ENCODE data around the gene ANKRD11.
"Not testable (repeated sequence)": the region's sequence is repeated elsewhere in the genome, so short reads cannot be mapped to it uniquely, and the experiment has no call there.

Gene ANKRD11

DNA sequence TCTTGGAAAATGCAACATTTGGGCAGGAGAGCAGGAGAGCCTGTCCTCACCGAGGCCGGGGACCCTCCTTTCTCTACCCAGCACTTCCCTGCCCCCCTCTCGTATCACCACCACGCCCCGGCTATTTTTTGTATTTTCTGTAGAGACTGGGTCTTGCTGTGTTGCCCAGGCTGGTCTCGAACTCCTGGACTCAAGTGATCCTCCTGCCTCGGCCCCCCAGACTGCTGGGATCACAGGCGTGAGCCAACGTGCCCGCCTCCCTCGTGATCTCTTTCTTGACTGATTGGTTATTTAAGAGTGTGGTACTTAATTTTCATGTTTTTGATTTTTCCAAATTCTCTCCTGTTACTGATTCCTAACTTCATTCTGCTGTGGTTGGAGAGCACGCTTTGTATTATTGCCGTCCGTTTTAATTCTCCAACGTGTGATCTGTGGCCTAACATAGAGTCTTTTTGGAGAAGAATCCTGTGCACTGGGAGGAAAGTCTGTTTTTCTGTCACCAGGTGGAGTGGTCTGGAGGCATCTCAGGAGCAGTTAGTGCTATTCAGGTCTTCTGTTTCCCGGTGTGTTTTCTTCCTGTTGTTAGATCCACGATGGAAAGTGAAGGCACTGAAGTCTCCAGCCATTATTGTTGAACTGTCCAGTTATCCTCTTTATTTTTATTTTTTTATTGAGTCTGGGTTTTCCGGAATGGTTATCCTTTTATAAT is 232.4 kb downstream of the ANKRD11 start:
- H3K9me3 ChIP-seq (replicated peaks; ENCODE audit: low read length) = peaks cover 2% of the 10 kb centered on the region
- no peaks in the 10 kb centered on the region for H3K36me3 ChIP-seq (ENCODE audit: insufficient read depth, low read length)
- H3K27me3 ChIP-seq (ENCODE audit: control insufficient read depth, insufficient read depth, low read length) = no peaks in the 10 kb centered on the region
- H3K4me2 ChIP-seq (ENCODE audit: low read length) = peak overlapping the region; percentile 89
- H3K4me1 ChIP-seq (ENCODE audit: control insufficient read depth, insufficient read depth, low read length) = peaks cover 12% of the 10 kb centered on the region
- H3K9ac ChIP-seq (ENCODE audit: low read depth, low read length) = peak overlapping the region; percentile 45
- peak overlapping the region; percentile 66 for H3K4me3 ChIP-seq (ENCODE audit: low read length)

DNA sequence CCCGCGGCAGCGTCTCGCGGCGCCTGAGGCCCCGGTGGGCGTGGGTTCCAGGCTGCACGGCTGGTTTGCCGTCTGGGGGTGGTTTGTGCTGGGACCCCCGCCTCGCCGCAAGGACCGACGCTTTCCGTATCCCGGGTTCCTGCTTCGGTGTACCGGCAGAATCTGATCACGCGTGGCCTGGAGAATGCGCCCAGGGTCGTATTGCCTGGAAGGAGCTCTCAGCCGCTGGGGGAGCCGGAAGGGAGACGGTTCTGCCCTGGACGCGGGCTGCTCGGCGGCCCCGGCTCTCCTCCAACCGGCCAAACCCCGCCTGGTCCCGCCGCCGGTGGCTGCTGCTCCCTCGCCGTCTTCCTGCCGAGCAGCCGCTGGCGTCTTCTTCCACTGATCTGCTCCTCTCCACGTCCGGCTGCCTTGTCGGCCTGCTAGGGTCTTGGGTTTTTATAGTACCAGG is 233.1 kb downstream of the ANKRD11 start:
- Histone ChIP-seq H3K9me3 (replicated peaks; ENCODE audit: low read length) (peaks cover 2% of the 10 kb centered on the region), H3K4me3 (ENCODE audit: low read length) (peak overlapping the region; percentile 66), H3K9ac (ENCODE audit: low read depth, low read length) (peak overlapping the region; percentile 45), H3K27me3 (ENCODE audit: control insufficient read depth, insufficient read depth, low read length) (no peaks in the 10 kb centered on the region), H3K4me2 (ENCODE audit: low read length) (peak overlapping the region; percentile 89), H3K36me3 (ENCODE audit: insufficient read depth, low read length) (no peaks in the 10 kb centered on the region), H3K4me1 (ENCODE audit: control insufficient read depth, insufficient read depth, low read length) (peaks cover 12% of the 10 kb centered on the region)

DNA sequence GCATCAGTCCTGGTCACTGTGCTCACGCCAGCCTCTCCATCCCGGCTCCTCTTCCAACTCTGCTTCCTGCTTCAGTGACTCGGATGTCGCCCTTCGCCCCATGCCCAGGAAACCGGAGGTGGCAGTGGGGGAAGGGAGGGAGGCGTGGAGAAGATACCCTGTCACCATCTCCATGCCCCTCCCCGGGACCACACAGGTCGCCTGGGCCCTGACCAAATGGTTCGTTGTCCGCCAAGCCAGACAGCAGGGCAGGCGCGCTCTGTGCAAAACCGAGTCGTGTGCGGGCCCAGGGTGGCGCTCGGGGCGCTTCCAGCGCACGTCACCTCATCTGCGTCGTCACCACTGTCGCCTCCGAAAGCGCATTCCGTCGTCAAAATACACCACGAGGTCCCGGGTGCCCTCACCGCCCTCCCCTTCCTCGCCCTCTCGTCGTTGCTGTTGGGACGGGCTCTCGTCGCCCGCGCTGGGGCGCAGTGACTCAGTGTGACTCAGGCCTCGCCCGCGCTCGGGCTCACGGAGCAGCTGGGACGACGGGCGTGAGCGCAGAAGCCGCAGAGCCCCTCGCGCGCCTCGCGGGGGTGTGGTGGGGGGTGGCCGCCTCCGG is 233.6 kb downstream of the ANKRD11 start:
- peak overlapping the region; percentile 89 for H3K4me2 ChIP-seq (ENCODE audit: low read length)
- peaks cover 12% of the 10 kb centered on the region for H3K4me1 ChIP-seq (ENCODE audit: control insufficient read depth, insufficient read depth, low read length)
- no peaks in the 10 kb centered on the region for H3K36me3 ChIP-seq (ENCODE audit: insufficient read depth, low read length)
- peak overlapping the region; percentile 66 for H3K4me3 ChIP-seq (ENCODE audit: low read length)
- H3K9me3 ChIP-seq (replicated peaks; ENCODE audit: low read length) = peaks cover 2% of the 10 kb centered on the region
- H3K27me3 ChIP-seq (ENCODE audit: control insufficient read depth, insufficient read depth, low read length) = no peaks in the 10 kb centered on the region
- H3K9ac ChIP-seq (ENCODE audit: low read depth, low read length) = peak overlapping the region; percentile 45

DNA sequence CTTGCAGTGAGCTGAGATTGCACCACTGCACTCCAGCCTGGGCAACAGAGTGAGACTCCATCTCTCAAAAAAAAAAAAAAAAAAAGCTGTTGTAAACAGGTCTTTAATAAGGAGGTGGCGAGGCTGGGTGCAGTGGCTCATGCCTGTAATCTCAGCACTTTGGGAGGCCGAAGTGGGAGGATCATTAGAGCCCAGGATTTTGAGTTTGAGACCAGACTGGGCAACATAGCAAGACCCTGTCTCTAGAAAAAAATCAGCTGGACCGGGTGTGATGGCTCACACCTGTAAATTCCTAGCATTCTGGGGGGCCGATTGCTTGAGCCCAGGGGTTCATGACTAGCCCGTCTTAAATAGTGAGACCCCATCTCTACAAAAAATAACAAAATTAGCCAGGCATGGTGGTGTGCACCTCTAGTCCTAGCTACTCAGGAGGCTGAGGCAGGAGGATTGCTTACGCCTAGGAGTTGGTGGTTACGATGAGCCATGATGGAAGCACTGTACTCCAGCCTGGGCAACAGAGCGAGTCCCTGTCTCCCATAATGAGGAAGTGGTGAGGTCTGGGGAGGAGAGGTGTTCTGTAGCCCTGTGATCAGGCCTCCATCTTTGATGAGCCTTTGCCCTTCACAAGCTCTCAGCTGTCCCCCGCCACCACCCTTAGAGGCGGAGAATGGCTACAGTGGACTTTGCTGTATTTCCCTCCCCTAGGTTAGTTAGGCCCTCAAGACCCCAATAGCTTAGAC is 236.6 kb downstream of the ANKRD11 start:
- H3K4me3 ChIP-seq (ENCODE audit: low read length) = no peak overlapping the region
- peaks cover 2% of the 10 kb centered on the region for H3K9me3 ChIP-seq (replicated peaks; ENCODE audit: low read length)
- no peaks in the 10 kb centered on the region for H3K36me3 ChIP-seq (ENCODE audit: insufficient read depth, low read length)
- no peaks in the 10 kb centered on the region for H3K27me3 ChIP-seq (ENCODE audit: control insufficient read depth, insufficient read depth, low read length)
- no peak overlapping the region for H3K4me2 ChIP-seq (ENCODE audit: low read length)
- no peak overlapping the region for H3K9ac ChIP-seq (ENCODE audit: low read depth, low read length)
- H3K4me1 ChIP-seq (ENCODE audit: control insufficient read depth, insufficient read depth, low read length) = peaks cover 12% of the 10 kb centered on the region

DNA sequence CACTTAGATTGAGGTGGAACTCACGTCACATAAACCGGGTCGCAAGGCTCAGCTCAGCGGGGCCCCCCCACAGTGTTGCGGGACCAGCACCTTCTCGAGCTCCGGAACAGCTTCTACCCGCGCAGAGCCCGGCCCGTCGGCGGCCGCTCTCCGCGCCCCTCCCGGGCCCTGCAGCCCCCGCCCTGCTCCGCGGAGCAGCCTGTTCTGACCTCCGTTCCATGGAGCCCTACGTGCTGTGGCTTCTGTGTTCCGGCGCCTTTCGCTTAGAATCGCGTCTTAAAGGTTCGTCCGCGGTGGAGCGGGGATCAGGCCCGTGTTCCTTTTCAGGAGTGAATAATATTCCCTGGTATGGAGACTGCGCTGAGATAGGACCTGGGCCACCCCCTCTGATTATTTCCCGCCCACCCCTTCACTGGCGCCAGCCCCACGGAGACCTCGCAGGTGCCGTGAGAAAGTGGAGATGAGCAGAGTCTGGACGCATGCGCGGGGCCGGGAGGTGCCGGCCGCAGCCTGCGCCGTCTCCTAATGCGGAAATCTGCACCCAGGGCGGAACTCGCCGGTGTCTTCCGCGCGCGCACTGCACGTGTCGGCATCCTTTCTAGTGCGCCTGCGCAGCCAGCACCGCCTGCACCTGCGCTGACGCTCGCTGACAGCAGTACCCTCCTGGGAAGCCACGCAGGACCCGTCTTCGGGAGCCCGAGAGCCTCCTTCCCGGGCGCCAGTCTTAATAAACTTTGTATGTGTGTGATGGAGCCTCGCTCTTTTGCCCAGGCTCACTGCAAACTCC is 242.0 kb downstream of the ANKRD11 start:
- Histone ChIP-seq H3K9me3 (replicated peaks; ENCODE audit: low read length) (no peaks in the 10 kb centered on the region), H3K9ac (ENCODE audit: low read depth, low read length) (peak overlapping the region; percentile 38), H3K4me2 (ENCODE audit: low read length) (peak overlapping the region; percentile 84), H3K36me3 (ENCODE audit: insufficient read depth, low read length) (no peaks in the 10 kb centered on the region), H3K4me3 (ENCODE audit: low read length) (peak overlapping the region; percentile 72), H3K4me1 (ENCODE audit: control insufficient read depth, insufficient read depth, low read length) (peaks cover 5% of the 10 kb centered on the region), H3K27me3 (ENCODE audit: control insufficient read depth, insufficient read depth, low read length) (no peaks in the 10 kb centered on the region)

DNA sequence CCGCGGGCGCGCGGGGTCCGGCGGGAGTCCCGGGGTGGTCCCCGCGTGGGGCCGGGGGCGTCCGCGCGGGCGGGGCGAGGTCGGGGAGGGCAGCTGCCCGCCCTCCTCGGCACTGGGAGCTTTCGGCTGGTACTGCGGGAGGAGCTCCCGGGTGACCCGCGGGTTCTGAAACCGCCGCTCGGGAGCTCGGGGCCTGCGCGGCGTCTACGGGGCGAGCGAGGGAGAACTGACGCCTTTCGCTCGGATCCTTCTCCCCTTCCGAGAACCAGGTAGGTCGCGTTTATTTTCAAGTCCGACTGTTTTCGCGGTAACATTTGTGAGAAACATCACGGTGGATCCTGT is 242.7 kb downstream of the ANKRD11 start:
- H3K27me3 ChIP-seq (ENCODE audit: control insufficient read depth, insufficient read depth, low read length); H3K36me3 ChIP-seq (ENCODE audit: insufficient read depth, low read length); H3K4me1 ChIP-seq (ENCODE audit: control insufficient read depth, insufficient read depth, low read length); H3K9me3 ChIP-seq (replicated peaks; ENCODE audit: low read length): not testable (repeated sequence)
- Histone ChIP-seq H3K9ac (ENCODE audit: low read depth, low read length) (peak overlapping the region; percentile 38), H3K4me2 (ENCODE audit: low read length) (peak overlapping the region; percentile 84), H3K4me3 (ENCODE audit: low read length) (peak overlapping the region; percentile 72)

DNA sequence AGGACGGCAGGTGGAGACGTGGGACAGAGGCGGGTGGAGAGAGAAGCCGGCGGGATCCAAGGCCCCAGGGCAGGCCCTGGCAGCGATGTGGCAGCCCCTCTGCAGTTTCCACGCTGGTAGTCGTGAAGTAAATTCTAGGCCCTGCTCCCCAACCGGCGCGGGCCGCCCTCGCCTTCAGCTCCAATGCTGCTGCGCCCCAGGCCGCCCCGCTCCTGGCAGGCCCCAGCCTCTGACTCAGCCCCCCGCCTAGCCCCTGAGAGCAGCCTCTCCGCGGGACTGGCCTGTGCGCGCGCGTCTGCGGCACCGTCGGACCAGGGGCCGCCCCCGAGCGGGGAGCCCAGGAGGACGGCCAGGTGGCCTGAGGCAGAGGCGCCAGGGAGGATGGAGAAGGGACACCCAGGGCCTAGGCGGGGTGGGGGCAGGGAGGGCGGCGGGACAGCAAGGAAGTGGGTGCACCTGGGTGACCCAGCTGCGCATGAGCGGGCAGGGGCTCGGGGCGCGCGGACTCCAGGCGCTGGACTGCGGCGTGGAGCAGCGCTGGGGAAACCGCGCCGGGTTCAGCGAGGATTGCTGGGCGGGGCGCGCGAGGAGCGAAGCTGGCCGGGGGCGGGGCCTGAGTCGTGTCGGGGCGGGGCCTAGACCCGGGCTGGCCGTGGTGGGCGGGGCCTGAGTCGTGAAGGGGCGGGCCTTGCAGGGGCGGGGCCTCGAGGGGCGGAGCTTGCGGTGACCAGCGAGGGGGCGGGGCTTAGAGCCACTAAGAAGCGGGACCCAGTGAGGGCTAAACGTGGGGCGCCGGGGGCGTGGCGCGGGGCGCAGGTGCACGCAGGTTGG is 243.2 kb downstream of the ANKRD11 start:
- H3K9me3 ChIP-seq (replicated peaks; ENCODE audit: low read length) = no peaks in the 10 kb centered on the region
- no peaks in the 10 kb centered on the region for H3K27me3 ChIP-seq (ENCODE audit: control insufficient read depth, insufficient read depth, low read length)
- H3K4me3 ChIP-seq (ENCODE audit: low read length) = peak overlapping the region; percentile 72
- H3K36me3 ChIP-seq (ENCODE audit: insufficient read depth, low read length) = no peaks in the 10 kb centered on the region
- H3K4me1 ChIP-seq (ENCODE audit: control insufficient read depth, insufficient read depth, low read length) = peaks cover 5% of the 10 kb centered on the region
- H3K4me2 ChIP-seq (ENCODE audit: low read length) = peak overlapping the region; percentile 84
- peak overlapping the region; percentile 60 for H3K9ac ChIP-seq (ENCODE audit: low read depth, low read length)

DNA sequence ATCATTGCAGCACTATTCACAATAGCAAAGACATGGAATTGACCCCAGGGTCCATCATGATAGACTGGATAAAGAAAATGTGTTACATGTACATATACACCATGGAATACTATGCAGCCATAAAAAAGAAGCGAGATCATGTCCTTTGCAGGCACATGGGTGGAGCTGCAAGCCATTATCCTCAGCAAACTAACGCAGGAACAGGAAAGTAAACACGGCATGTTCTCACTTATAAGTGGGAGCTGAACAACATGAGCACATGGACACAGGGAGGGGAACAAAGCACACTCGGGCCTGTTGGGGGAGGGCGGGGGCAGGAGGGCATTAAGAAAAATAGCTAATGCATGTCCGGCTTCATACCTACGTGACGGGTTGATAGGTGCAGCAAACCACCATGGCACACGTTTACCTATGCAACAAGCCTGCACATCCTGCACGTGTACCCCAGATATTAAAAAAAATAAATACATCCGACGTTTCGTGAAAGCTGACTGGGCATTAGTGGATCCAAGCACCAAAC is 243.9 kb downstream of the ANKRD11 start:
- H3K4me2 ChIP-seq (ENCODE audit: low read length) = peak overlapping the region; percentile 83
- H3K4me3 ChIP-seq (ENCODE audit: low read length) = peak overlapping the region; percentile 63
- peak overlapping the region; percentile 60 for H3K9ac ChIP-seq (ENCODE audit: low read depth, low read length)
- H3K36me3 ChIP-seq (ENCODE audit: insufficient read depth, low read length) = no peaks in the 10 kb centered on the region
- no peaks in the 10 kb centered on the region for H3K27me3 ChIP-seq (ENCODE audit: control insufficient read depth, insufficient read depth, low read length)
- H3K4me1 ChIP-seq (ENCODE audit: control insufficient read depth, insufficient read depth, low read length) = peaks cover 5% of the 10 kb centered on the region
- H3K9me3 ChIP-seq (replicated peaks; ENCODE audit: low read length) = no peaks in the 10 kb centered on the region

DNA sequence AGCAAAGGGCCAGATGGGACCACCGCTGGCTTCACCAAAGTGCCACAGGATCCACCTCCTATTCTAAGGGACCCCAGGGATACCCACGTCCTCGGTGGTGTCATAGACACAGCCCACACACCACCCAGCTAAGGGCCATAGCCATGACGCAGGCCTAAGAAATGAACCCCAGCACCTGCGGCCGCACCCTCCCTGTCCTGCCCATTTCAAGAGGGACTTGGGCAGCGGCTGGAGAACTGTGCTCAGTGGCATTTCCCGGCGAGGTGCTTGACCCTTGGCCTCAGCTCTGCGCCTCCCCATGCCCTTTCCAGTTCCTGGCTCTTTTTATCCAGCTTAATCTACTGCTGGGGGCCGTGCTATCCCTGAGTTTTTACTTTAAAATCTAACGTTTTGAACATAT is 245.6 kb downstream of the ANKRD11 start:
- Histone ChIP-seq H3K4me3 (ENCODE audit: low read length) (no peak overlapping the region), H3K4me2 (ENCODE audit: low read length) (no peak overlapping the region), H3K9me3 (replicated peaks; ENCODE audit: low read length) (no peaks in the 10 kb centered on the region), H3K4me1 (ENCODE audit: control insufficient read depth, insufficient read depth, low read length) (peaks cover 7% of the 10 kb centered on the region), H3K9ac (ENCODE audit: low read depth, low read length) (no peak overlapping the region), H3K36me3 (ENCODE audit: insufficient read depth, low read length) (no peaks in the 10 kb centered on the region), H3K27me3 (ENCODE audit: control insufficient read depth, insufficient read depth, low read length) (no peaks in the 10 kb centered on the region)

DNA sequence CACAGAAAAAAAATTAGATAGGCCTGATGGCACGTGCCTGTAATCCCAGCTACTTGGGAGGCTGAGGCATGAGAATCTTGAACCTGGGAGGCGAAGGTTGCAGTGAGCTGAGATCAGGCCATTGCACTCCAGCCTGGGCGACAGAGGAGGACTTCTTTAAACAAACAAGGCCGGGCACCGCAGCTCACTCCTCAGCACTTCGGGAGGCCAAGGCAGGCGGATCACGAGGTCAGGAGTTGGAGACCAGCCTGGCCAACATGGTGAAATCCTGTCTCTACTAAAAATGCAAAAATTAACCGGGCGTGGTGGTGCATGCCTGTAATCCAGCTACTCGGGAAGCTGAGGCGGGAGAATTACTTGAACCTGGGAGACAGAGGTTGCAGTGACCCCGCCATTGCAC is 246.1 kb downstream of the ANKRD11 start:
- H3K9me3 ChIP-seq (replicated peaks; ENCODE audit: low read length); H3K9ac ChIP-seq (ENCODE audit: low read depth, low read length); H3K4me3 ChIP-seq (ENCODE audit: low read length); H3K27me3 ChIP-seq (ENCODE audit: control insufficient read depth, insufficient read depth, low read length); H3K4me2 ChIP-seq (ENCODE audit: low read length); H3K36me3 ChIP-seq (ENCODE audit: insufficient read depth, low read length); H3K4me1 ChIP-seq (ENCODE audit: control insufficient read depth, insufficient read depth, low read length): not testable (repeated sequence)

All from skeletal muscle satellite cell (primary cell).